ENCODE results near the gene FAM8A1.

FAM8A1 gene

GRCh38 chr6:17602888-17603287 is 2.8 kb downstream of the FAM8A1 start:
- DNase-seq, result no peak

DNA sequence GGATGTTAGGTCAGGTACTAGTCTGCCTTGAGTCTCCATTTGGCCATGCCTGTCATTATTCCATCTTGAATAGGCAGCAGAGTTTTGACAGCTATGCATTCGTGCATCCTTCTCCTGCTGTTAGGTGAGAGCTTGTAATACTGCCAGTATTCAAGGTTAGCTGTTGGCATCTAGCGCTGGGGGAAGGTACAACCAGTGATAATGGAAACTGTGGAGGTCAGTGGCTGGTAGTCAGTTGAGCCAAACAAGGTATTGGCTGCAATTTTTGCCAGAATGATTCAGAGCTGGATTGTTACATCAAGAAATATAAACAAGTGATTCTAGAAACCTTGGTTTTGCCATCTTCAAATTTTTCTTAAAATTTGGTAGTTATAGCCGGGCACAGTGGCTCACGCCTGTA is 6.5 kb downstream of the FAM8A1 start:
- no peak for DNase-seq

GRCh38 chr6:17610835-17611234 is 10.7 kb downstream of the FAM8A1 start:
- DNase-seq, result no peak

- DNase-seq, result no peak
These were observed 11.9 kb downstream of the FAM8A1 start for GRCh38 chr6:17612048-17612447.

DNA sequence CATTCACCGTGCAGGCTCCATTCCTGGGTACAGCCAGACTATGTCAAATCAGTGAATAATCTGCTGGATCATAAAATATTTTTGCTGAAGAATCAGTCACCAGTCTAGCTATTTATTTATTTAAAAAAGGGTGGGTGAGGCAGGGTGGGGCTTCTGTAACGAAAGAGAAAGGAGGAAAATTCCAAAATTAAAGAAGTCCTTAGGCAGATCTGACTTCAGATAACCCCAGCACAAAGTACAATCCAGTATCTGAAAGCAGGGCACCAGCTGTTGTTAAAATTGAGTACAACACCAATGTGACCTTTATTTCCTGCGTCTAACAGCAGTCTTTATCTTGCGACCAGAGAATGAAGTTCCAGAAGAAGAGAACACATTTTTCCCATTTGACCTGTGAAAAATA is 15.7 kb downstream of the FAM8A1 start:
- DNase-seq, result no peak

- DNase-seq, result peak; percentile 91 to 97
These were observed 20.9 kb downstream of the FAM8A1 start for GRCh38 chr6:17621003-17621402.

DNA sequence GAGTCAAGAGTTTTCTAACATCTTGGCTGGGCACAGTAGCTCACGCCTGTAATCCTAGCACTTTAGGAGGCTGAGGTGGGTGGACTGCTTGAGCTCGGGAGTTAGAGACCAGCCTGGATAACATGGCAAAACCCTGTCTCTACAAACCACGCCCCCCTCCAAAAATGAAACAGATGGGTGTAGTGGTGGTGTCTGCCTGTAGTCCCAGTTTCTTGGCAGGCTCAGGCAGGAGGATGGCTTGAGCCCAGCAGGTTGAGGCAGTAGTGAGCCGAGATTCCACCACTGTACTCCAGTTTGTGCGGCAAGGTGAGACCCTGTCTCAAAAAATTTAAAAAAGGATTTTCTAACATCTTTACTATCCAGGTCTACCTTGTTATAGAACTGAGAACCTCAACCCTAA is 22.0 kb downstream of the FAM8A1 start:
- DNase-seq, result peak in 1 of 2 experiments; percentile 24

- no peak for DNase-seq
These were observed 24.3 kb downstream of the FAM8A1 start for GRCh38 chr6:17624396-17624795.

- no peak for DNase-seq
These were observed 28.8 kb downstream of the FAM8A1 start for GRCh38 chr6:17628873-17629272.

- DNase-seq, result no peak
These were observed 29.9 kb downstream of the FAM8A1 start for GRCh38 chr6:17629824-17630510.

DNA sequence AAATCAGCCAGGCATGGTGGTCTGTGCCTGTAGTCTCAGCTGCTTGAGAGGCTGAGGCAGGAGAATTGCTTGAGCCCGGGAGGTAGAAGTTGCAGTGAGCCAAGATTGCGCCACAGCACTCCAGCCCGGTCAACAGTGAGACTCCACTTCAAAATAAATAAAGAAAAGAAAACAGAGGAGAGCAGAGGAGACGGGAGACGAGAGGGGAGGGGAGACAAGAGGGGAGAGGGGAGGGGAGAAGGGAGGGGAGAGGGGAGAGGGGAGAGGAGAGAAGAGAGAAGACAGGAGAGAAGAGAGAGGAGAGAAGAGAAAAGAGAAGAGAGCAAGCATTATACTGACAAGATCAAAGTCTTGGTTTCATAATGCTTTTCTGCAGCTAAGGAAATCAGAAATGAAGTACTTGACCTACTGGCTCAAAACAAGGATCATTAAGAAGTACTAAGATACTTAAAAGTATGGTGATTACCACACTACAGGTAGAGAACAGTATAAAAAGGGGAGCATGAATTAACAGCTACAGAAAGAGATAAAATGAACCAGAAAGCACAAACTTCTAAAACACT is 30.5 kb downstream of the FAM8A1 start:
- DNase-seq, result no peak

GRCh38 chr6:17632934-17633333 is 32.8 kb downstream of the FAM8A1 start:
- no peak for DNase-seq

DNA sequence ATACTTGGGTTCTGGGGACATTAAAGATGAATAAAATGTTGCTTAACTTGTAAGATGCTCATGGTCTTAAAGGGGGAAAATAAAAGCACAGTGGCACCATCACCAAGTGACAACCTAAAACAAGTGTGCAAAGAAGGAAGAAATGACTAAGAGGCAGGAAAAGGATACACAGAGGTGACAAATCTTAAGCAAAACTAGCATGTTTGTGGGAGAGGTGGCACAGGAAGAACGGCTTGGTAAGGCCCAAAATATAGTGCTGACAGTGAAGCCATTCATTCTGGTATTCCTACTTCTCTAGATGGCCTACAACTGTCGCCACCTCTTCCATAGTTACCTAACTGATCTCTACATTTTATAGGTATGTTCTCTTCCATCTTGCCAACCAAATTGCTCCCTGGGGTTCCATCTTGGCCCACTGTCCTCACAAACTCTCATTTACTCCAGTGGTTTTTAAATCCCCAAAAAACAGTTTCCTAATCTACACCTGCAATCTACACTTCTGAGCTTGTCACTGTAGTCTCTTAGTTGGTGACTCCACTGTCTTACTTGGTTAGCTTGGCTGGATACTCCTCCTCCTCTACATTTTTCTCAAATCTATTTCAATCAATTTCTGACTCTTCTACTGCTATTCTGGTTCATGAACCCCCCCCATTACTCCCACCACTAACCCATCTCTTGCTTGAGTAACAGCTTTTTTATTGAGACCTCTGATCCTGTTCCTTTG is 33.5 kb downstream of the FAM8A1 start:
- no peak for DNase-seq

GRCh38 chr6:17635568-17635967 is 35.5 kb downstream of the FAM8A1 start:
- no peak for DNase-seq

DNA sequence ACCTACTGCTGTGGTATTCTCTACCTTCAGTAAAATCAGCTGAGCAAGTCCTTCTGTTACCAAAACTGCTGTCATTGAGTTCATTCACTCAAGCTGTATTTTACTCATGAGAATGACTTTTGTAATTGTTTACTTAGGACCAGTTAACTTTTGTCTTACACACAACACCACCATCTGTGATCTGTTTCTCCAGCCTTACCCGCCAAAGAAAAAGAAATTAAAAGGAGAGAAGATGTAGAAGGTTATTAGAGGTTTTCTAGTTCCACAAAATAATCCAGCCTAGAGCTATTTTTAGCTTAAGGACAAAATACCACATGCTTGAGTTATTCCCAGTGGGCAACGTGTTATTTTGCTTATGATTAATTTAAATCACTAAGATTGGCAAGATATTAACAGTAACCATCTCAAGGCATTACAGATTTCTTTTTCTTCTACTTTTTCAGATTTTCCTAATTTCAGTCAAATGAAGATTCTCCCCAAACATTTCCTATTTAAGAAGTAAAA is 38.2 kb downstream of the FAM8A1 start:
- DNase-seq, result no peak

- no peak for DNase-seq
These were observed 40.4 kb downstream of the FAM8A1 start for GRCh38 chr6:17640477-17640917.

- no peak for DNase-seq
These were observed 48.6 kb downstream of the FAM8A1 start for GRCh38 chr6:17648745-17649144.

DNA sequence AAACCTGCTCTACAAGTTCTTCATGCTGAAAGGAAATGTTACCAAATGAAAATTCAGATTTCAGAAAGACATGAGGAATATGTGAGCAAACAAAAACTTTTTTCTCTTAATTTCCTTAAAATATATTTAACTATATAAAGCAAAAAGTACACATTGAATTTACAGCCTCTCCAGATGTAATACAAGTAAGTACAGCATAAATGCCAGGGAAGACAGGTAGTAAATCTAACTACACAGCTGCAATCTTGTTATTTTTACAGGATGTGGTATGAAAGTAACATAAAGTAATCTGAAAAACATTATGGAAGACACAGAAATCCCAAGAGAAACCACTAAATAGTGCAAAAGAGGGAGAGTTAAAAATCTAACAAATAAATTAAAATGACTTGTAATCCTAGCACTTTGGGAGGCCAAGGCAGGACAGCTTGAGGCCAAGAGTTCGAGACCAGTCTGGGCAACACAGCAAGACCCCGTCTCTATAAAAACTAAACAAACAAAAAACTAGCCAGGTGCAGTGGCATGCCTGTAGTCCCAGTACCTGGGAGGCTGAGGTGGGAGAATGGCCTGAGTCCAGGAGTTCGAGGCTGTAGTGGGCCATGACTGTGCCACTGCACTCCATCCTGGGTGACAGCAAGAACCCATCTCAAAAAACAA is 50.7 kb downstream of the FAM8A1 start:
- no peak for DNase-seq

DNA sequence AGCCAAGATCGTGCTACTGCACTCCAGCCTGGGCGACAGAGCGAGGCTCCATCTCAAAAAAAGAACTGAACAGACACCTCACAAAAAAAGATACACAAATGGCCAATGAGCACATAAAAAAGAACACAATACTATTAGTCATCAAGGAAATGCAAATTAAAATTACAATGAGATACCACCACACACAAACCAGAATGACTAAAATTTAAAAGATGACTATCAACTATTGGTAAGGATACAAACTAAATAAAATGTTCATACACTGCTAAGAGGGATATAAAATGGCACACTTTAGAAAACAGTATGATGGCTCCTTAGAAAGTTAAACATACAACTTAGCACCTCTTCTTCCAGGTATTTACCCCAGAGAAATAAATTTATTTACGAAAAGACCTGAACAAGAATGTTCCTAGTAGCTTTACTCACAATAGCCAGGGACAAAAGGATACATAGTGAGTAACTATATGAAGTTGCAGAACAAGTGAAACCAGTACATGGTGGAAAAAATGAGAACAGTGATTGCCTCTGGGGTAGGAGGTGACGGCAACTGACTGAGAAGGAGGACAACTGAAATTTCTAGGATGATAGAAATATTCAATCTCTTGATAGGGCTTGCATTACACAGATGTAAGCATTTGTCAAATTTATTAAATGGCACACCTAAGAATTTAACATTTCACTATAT is 53.2 kb downstream of the FAM8A1 start:
- DNase-seq, result no peak

GRCh38 chr6:17656092-17656491 is 56.0 kb downstream of the FAM8A1 start:
- no peak for DNase-seq

GRCh38 chr6:17656644-17657043 is 56.5 kb downstream of the FAM8A1 start:
- no peak for DNase-seq

Data from NCI-H526 (cell line).